Brain microvascular endothelial cell (primary cell): ENCODE data around the gene CDK4.

Experiments
- DNase-seq: peaks from one replicate; pipeline ENCODE4 v3.0.0-alpha.2; 2020
- H3K27ac ChIP-seq: fragments of 250-450 bp; sonication (Bioruptor Pico); 2 replicates; pipeline ENCODE4 v1.5.1; 2020; ENCODE audit warnings: mild to moderate bottlenecking, moderate library complexity
- H3K27me3 ChIP-seq: fragments of 250-450 bp; sonication (Bioruptor Pico); replicated peaks from 2 replicates; pipeline ENCODE4 v1.5.1; 2020; ENCODE audit warnings: mild to moderate bottlenecking
- H3K36me3 ChIP-seq: fragments of 250-450 bp; sonication (Bioruptor Pico); replicated peaks from 2 replicates; pipeline ENCODE4 v1.5.1; 2020; ENCODE audit warnings: mild to moderate bottlenecking
- H3K4me3 ChIP-seq: 2 replicates; pipeline ENCODE4 v1.5.1; 2011; ENCODE audit warnings: low read depth, mild to moderate bottlenecking, control low read depth, low read length, moderate library complexity
- in situ Hi-C: cut with HindIII; loops from 2 replicates; pipeline ENCODE4 v1.10.0; 2017; ENCODE audit warnings: low sequenced_read_pairs, low pct_ligation_motif_present
- TF ChIP-seq, protein P1 (sequence below): IDR thresholded peaks from 2 replicates; pipeline ENCODE4 v1.5.1; 2011; ENCODE audit warnings: low read depth, mild to moderate bottlenecking, moderate library complexity, low read length, control low read depth, inconsistent platforms; ENCODE audit errors: missing control alignments

The CDK4 gene

DNA sequence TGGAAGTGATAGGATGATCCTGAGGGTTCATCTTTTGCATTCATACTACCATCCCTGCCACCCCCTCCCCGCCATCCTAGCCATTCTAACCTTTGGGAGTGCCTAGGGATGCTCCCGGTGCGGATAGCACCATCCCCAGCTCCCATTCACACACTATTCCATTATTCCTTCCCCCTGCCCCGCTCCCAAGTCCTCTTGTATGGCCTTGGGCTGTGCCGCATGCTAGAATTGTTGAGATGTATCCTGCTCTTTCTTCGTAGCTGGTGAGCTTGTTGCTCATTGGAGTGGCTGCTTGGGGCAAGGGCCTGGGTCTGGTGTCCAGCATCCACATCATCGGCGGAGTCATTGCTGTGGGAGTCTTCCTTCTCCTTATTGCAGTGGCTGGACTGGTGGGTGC, 6.6 kb downstream of the CDK4 start:
- H3K27ac ChIP-seq, result peak overlapping the region; percentile 99
- in situ Hi-C loops, result no loop called here
- H3K36me3 ChIP-seq, result peaks cover 30% of the 10 kb centered on the region
- H3K4me3 ChIP-seq, result peak overlapping the region; percentile 84
- TF ChIP-seq, protein P1, sequence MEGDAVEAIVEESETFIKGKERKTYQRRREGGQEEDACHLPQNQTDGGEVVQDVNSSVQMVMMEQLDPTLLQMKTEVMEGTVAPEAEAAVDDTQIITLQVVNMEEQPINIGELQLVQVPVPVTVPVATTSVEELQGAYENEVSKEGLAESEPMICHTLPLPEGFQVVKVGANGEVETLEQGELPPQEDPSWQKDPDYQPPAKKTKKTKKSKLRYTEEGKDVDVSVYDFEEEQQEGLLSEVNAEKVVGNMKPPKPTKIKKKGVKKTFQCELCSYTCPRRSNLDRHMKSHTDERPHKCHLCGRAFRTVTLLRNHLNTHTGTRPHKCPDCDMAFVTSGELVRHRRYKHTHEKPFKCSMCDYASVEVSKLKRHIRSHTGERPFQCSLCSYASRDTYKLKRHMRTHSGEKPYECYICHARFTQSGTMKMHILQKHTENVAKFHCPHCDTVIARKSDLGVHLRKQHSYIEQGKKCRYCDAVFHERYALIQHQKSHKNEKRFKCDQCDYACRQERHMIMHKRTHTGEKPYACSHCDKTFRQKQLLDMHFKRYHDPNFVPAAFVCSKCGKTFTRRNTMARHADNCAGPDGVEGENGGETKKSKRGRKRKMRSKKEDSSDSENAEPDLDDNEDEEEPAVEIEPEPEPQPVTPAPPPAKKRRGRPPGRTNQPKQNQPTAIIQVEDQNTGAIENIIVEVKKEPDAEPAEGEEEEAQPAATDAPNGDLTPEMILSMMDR, result no peak
- no peak for DNase-seq
- peaks cover 10% of the 10 kb centered on the region for H3K27me3 ChIP-seq

DNA sequence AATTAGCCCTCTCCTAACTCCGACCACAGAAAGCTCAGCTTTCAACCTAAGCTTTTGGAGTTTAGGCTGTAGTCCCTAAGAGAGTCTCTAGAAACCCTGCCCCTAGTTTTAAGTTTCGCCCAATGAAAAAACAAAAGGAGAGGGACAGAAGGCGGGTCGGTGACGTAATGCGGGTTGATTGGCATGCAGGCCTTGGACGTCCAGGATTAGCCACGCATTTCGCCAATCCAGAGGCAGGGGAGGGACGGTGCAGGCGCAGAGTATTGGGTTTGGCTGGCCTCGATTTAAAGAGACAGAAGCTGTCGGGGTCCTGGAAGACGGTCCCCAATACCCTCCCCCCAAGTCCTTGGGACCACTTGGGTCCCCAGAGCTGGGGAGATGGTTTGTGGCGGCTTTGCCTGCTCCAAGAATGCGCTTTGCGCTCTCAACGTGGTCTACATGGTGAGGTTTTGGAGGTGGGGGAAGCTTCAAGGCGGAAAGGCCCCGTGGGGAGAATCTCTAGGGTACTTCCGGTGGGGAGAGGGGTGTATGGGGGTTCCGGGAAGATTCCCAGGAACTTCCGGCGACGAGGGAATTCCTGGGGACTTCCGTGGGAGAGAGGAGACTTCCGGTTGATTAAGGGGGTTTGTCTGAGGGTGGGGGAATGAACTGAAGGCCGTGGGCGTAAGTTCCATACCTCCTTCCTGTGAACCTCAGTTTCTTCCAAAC, 7.2 kb downstream of the CDK4 start, which contains the start of gene TSPAN31:
Gene TSPAN31, plus strand, starts transcription at position 263 of the 708 bp plus-strand sequence. Its CDS starts 116 bp downstream, at position 379.
- peak; percentile 99 for DNase-seq
- TF ChIP-seq, protein P1, result no peak
- Histone ChIP-seq H3K27ac (peak within 1 kb of the TSS; percentile 99), H3K36me3 (peaks cover 26% of the 10 kb centered on the region), H3K4me3 (peak within 1 kb of the TSS; percentile 84), H3K27me3 (peaks cover 11% of the 10 kb centered on the region)
- in situ Hi-C loops, result no loop called here

DNA sequence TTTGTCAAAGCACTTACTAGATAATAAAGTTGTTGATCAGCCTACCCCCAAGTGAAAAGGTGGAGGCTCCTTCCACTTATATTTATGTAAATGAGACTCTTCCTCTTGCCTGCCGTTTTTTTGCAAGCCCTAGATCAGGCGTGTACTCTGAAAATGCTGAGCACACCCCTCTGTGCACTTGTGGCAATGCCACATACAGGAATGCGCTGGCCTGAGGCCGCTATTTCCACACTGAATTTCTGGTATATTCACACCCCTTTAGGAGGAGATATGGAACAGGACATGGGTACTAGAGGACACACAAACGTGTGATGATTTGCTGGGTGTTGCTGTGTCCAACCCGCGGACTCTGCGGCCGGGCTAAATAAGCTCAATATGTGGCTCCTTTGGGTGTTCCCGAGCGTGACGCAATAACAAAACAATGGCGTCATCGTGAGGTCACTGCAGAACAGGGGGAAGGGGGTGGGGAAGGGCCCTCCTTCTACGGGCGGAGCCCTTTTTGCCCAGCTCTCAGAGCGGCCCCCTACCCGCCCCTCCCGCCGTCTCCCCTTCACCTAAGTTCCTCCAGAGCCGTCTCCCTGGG, 7.8 kb downstream of the CDK4 start:
- in situ Hi-C loops, result no loop called here
- DNase-seq, result peak; percentile 76
- TF ChIP-seq, protein P1, result no peak

DNA sequence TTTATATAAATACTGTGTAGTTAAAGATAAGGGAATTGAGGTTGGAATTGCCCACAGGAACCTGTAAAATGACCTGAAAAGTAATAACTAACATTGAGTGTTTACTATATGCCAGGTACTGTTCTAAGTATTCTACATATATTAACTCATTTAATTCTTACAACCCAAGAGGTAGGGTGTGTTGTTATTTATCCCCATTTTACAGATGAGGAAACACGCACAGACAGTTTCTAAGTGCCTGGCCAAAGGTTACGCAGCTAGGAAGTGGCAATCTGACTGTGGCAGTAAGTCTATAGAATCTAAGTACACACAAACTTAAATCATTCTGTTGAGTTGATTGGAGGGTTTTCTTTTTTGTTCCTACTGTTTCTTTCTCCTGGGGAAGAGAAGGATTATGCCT, 8.3 kb downstream of the CDK4 start:
- no peak for DNase-seq
- no peak overlapping the region for H3K4me3 ChIP-seq
- H3K27me3 ChIP-seq, result peaks cover 22% of the 10 kb centered on the region
- H3K36me3 ChIP-seq, result peaks cover 18% of the 10 kb centered on the region
- TF ChIP-seq, protein P1, result no peak
- in situ Hi-C loops, result no loop called here
- H3K27ac ChIP-seq, result no peak overlapping the region

More for the DNA sequence above, 7.8 kb downstream of the CDK4 start:
- Histone ChIP-seq H3K27ac (peak overlapping the region; percentile 99), H3K36me3 (peaks cover 22% of the 10 kb centered on the region), H3K4me3 (peak overlapping the region; percentile 84), H3K27me3 (peaks cover 18% of the 10 kb centered on the region)

DNA sequence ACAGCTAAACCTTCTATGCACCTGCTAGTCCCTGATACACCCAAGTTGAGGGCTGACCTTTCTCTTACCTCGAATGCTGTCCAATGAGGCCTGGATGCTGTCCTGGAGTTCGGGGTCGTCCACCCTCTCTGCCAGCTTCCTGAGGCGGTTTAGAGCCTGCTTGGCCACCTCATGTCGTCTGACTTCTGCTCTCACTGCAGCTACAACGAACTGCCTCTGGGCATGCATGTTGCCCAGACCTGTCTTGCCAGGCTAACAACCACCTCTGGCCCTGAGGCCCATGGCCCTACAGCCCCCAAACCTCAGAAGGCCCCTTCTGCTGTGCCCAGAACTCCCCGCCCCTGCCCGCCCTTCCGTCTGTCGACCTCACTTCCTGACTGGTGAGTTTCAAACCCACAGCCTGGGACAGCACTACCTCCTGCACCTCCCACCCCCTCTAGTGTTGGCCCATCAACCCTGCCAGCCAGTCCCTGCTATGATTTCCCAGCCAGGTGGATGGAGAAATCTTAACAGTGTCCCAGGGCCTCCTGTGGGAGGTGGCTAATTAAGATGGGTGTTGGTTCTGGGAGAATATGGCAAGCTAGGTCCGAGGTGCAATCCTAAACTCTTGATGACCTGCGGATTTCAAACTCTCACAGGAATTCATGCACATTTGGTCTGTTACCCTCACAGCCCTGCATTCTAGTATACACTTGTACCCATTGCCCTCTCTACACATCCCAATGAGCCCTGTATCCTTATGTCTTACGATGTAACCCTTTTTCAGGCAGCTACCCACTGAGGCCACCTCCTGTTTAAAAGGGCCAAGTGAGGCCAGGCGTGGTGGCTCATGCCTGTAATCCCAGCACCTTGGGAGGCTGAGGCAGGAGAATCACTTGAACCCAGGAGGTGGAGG, 10.0 kb downstream of the CDK4 start:
- Histone ChIP-seq H3K27me3 (peaks cover 35% of the 10 kb centered on the region), H3K36me3 (peaks cover 8% of the 10 kb centered on the region), H3K4me3 (no peak overlapping the region), H3K27ac (no peak overlapping the region)
- TF ChIP-seq, protein P1, result peak; percentile 26
- DNase-seq, result no peak
- in situ Hi-C loops, result no loop called here
